HCT116 (cell line): Measurements from ENCODE around the gene GPX7. TPM values are rescaled to one million over a fixed set of nuclear protein-coding genes. Genes with fewer than 3 reads are reported as not detected.

ENCODE experiments used
- ATAC-seq: fragments of 200-7000 bp; cut with Tn5 transposase; 2 replicates; pipeline ENCODE4 v1.9.1; 2020; ENCODE audit warnings: mild to moderate bottlenecking, moderate library complexity
- BruUV-seq: library from RNA; stranded (reverse); fragments of 400-500 nt; replicated peaks from 2 replicates; lab custom pipeline; 2021; lab: Mats Ljungman, UMichigan
- CTCF ChIA-PET: fragments of 300-600 bp; sonication (Branson Sonifier 250); formaldehyde crosslinking; loops from one replicate; lab custom pipeline; 2021; ENCODE audit warnings: antibody characterized with exemption; lab: Charles Lee
- POLR2A ChIA-PET: fragments of 300-600, 350-600 bp; sonication (Branson Sonifier 250); formaldehyde crosslinking; loops from one replicate; lab custom pipeline; 2021; ENCODE audit warnings: antibody characterized with exemption; lab: Charles Lee
- RAD21 ChIA-PET, 2 experiments: fragments of 300-600 bp; sonication (Branson Sonifier 250); formaldehyde crosslinking; loops; one replicate each; lab custom pipeline; 2023; ENCODE audit warnings: low total read pairs in 2 of 2; ENCODE audit not compliant: uncharacterized antibody in 2 of 2, unreplicated experiment in 2 of 2, low non-redundant PET in 1 of 2; lab: Charles Lee
- DNase-seq: peaks from one replicate; pipeline ENCODE4 v3.0.0-alpha.2; 2010; ENCODE audit warnings: low read depth, low spot score
- H2AFZ ChIP-seq: fragments of 200-600 bp; shearing (Covaris generic), sonication (generic); 2 replicates; pipeline ENCODE4 v1.6.1; 2017; ENCODE audit warnings: low read depth, mixed run types, mixed read lengths, antibody characterized with exemption, low read length; ENCODE audit not compliant: poor library complexity, severe bottlenecking
- H3K27ac ChIP-seq: 2 replicates; pipeline ENCODE4 v1.5.1; 2012; ENCODE audit warnings: low read depth, low read length
- H3K27me3 ChIP-seq: fragments of 200-600 bp; sonication (generic); 2 replicates; pipeline ENCODE4 v1.6.1; 2016; ENCODE audit warnings: mixed run types, low read length, mixed read lengths; ENCODE audit not compliant: insufficient read depth
- H3K36me3 ChIP-seq, 2 experiments: fragments of 200-500 bp in 1 of 2; fragments of 200-600 bp in 1 of 2; sonication (Bioruptor generic) in 1 of 2; sonication (generic) in 1 of 2; 2 replicates each; pipeline versions ENCODE4 v1.5.1 to v1.6.1; 2014 to 2016; ENCODE audit warnings: low read length in 2 of 2, inconsistent platforms in 1 of 2, mixed read lengths in 1 of 2, mixed run types in 1 of 2; ENCODE audit not compliant: insufficient read depth in 2 of 2, control insufficient read depth in 1 of 2
- H3K4me1 ChIP-seq, 2 experiments: fragments of 200-600 bp in 1 of 2; sonication (generic) in 1 of 2; 2 replicates each; pipeline versions ENCODE4 v1.5.1 to v1.6.1; 2012 to 2017; ENCODE audit warnings: low read length in 2 of 2, inconsistent platforms in 1 of 2, mild to moderate bottlenecking in 1 of 2, mixed read lengths in 1 of 2, mixed run types in 1 of 2, moderate library complexity in 1 of 2; ENCODE audit not compliant: insufficient read depth in 2 of 2, control insufficient read depth in 1 of 2
- H3K4me2 ChIP-seq: fragments of 200-600 bp; sonication (generic); 2 replicates; pipeline ENCODE4 v1.6.1; 2017; ENCODE audit warnings: mixed run types, low read length, mixed read lengths
- H3K4me3 ChIP-seq, 2 experiments: fragments of 200-600 bp in 1 of 2; sonication (generic) in 1 of 2; replicated peaks in 1 of 2; 2 replicates each; pipeline ENCODE4 v1.5.1; 2011 to 2016; ENCODE audit warnings: low read length in 2 of 2, control low read depth in 1 of 2, low read depth in 1 of 2, mild to moderate bottlenecking in 1 of 2, mixed read lengths in 1 of 2, mixed run types in 1 of 2
- H3K79me2 ChIP-seq: fragments of 200-600 bp; sonication (generic); 2 replicates; pipeline ENCODE4 v1.6.1; 2017; ENCODE audit warnings: mild to moderate bottlenecking, mixed run types, low read length, moderate library complexity, mixed read lengths; ENCODE audit not compliant: insufficient read depth
- H3K9ac ChIP-seq: fragments of 200-600 bp; sonication (generic); 2 replicates; pipeline ENCODE4 v1.6.1; 2016; ENCODE audit warnings: low read length, mixed read lengths
- H3K9me2 ChIP-seq: fragments of 200-600 bp; sonication (generic), shearing (Covaris generic); 2 replicates; pipeline ENCODE4 v1.6.1; 2017; ENCODE audit warnings: mixed run types, mild to moderate bottlenecking, moderate library complexity; ENCODE audit not compliant: insufficient read depth
- H3K9me3 ChIP-seq, 2 experiments: fragments of 200-500 bp in 1 of 2; fragments of 200-600 bp in 1 of 2; sonication (Bioruptor generic) in 1 of 2; sonication (generic) in 1 of 2; 2 replicates each; pipeline ENCODE4 v1.6.1; 2014 to 2017; ENCODE audit warnings: low read length in 2 of 2, mixed read lengths in 2 of 2, inconsistent platforms in 1 of 2, low read depth in 1 of 2, mild to moderate bottlenecking in 1 of 2, mixed run types in 1 of 2, moderate library complexity in 1 of 2; ENCODE audit not compliant: control insufficient read depth in 1 of 2, insufficient read depth in 1 of 2
- H4K20me1 ChIP-seq: fragments of 200-600 bp; sonication (generic), shearing (Covaris generic); 2 replicates; pipeline ENCODE4 v1.6.1; 2017; ENCODE audit warnings: mixed run types, mild to moderate bottlenecking, moderate library complexity; ENCODE audit not compliant: insufficient read depth
- ATF3 ChIP-seq: IDR thresholded peaks from 2 replicates; pipeline ENCODE4 v1.6.1; 2012
- CBX3 ChIP-seq: IDR thresholded peaks from 2 replicates; pipeline ENCODE4 v1.6.1; 2012; ENCODE audit warnings: low read depth
- CEBPB ChIP-seq: IDR thresholded peaks from 2 replicates; pipeline ENCODE4 v1.6.1; 2012; ENCODE audit warnings: low read depth
- CTCF ChIP-seq, 3 experiments: fragments of 200-600 bp in 1 of 3; sonication (generic) in 1 of 3; IDR thresholded peaks in 2 of 3; conservative IDR thresholded peaks in 1 of 3; 2 replicates each; pipeline ENCODE4 v1.5.1; 2012 to 2017; ENCODE audit warnings: low read depth in 2 of 3, low read length in 2 of 3, antibody characterized with exemption in 1 of 3, borderline replicate concordance in 1 of 3, control low read depth in 1 of 3, mild to moderate bottlenecking in 1 of 3, mixed read lengths in 1 of 3, mixed run types in 1 of 3, moderate library complexity in 1 of 3; ENCODE audit not compliant: insufficient read depth in 1 of 3
- EGR1 ChIP-seq: IDR thresholded peaks from 2 replicates; pipeline ENCODE4 v1.6.1; 2012; ENCODE audit warnings: low read depth
- EZH2 ChIP-seq: fragments of 200-600 bp; sonication (generic); IDR thresholded peaks from 2 replicates; pipeline ENCODE4 v1.6.1; 2017; ENCODE audit warnings: antibody characterized with exemption, mixed run types
- EZH2phosphoT487 ChIP-seq: fragments of 200-600 bp; IDR thresholded peaks from 2 replicates; pipeline ENCODE4 v1.6.1; 2018; ENCODE audit warnings: antibody characterized with exemption, borderline replicate concordance
- JUND ChIP-seq: IDR thresholded peaks from 2 replicates; pipeline ENCODE4 v1.6.1; 2012
- MAX ChIP-seq: IDR thresholded peaks from 2 replicates; pipeline ENCODE4 v1.6.1; 2012
- POLR2A ChIP-seq: IDR thresholded peaks from 2 replicates; pipeline ENCODE4 v1.7.0; 2011; ENCODE audit warnings: borderline replicate concordance; ENCODE audit not compliant: insufficient read depth, insufficient read length; ENCODE audit errors: extremely low read depth
- POLR2AphosphoS5 ChIP-seq: IDR thresholded peaks from 2 replicates; pipeline ENCODE4 v1.6.1; 2011; ENCODE audit warnings: mild to moderate bottlenecking, low read depth, low read length, moderate library complexity
- RAD21 ChIP-seq: IDR thresholded peaks from 2 replicates; pipeline ENCODE4 v1.6.1; 2012; ENCODE audit warnings: low read depth, mild to moderate bottlenecking
- REST ChIP-seq: IDR thresholded peaks from 2 replicates; pipeline ENCODE4 v1.6.1; 2012; ENCODE audit warnings: low read depth
- SIN3A ChIP-seq: IDR thresholded peaks from 2 replicates; pipeline ENCODE4 v1.6.1; 2012; ENCODE audit warnings: low read depth
- SRF ChIP-seq: IDR thresholded peaks from 2 replicates; pipeline ENCODE4 v1.6.1; 2012; ENCODE audit warnings: low read depth
- TCF7L2 ChIP-seq: IDR thresholded peaks from 2 replicates; pipeline ENCODE4 v1.7.0; 2011; ENCODE audit warnings: borderline replicate concordance, inconsistent platforms; ENCODE audit not compliant: insufficient read depth, insufficient read length; ENCODE audit errors: extremely low read depth
- YY1 ChIP-seq: IDR thresholded peaks from 2 replicates; pipeline ENCODE4 v1.6.1; 2011; ENCODE audit warnings: low read length, low read depth, moderate library complexity, mild to moderate bottlenecking; ENCODE audit not compliant: insufficient replicate concordance; ENCODE audit errors: extremely low read depth
- ZFX ChIP-seq: fragments of 450-650 bp; IDR thresholded peaks from 2 replicates; pipeline ENCODE4 v1.6.1; 2017
- ZNF274 ChIP-seq: fragments of 200-500 bp; sonication (Bioruptor generic); IDR thresholded peaks from 2 replicates; pipeline ENCODE4 v1.6.1; 2014; ENCODE audit warnings: mild to moderate bottlenecking, low read depth, low read length, inconsistent platforms
- intact Hi-C: fragments of 100-400 bp; cut with micrococcal nuclease; formaldehyde crosslinking; loops from 2 replicates; pipeline ENCODE4 v1.10.0; 2022
- total RNA-seq: library from RNA; stranded (reverse); gene quantifications from one replicate; pipeline ENCODE4 v1.2.1, GENCODE V29; 2021; ENCODE audit not compliant: unreplicated experiment

Gene GPX7
- total RNA-seq, 1 experiment from 2014 or later = not detected

- Histone ChIP-seq H3K4me3 (no peak overlapping the region), H3K79me2 (no peaks in the 10 kb centered on the region), H3K9me2 (no peaks in the 10 kb centered on the region), H3K4me1 (no peaks in the 10 kb centered on the region), H3K27me3 (no peaks in the 10 kb centered on the region), H2AFZ (no peak overlapping the region), H3K9ac (no peak overlapping the region), H3K4me2 (no peak overlapping the region), H3K27ac (no peak overlapping the region), H3K9me3 (no peaks in the 10 kb centered on the region), H4K20me1 (no peaks in the 10 kb centered on the region), H3K36me3 (no peaks in the 10 kb centered on the region)
- RAD21 ChIA-PET = no interaction called here
- POLR2A ChIA-PET = no interaction called here
- no peak for ATAC-seq
- intact Hi-C loops = no loop called here
- no TSS peak for BruUV-seq
- DNase-seq = no peak
- TF ChIP-seq MAX (no peak), YY1 (no peak), EGR1 (no peak), CTCF (IDR thresholded peaks at IDR 0.05 in 2 of 3, conservative IDR thresholded peaks at IDR 0.05 in 1 of 3; ENCODE audit: borderline replicate concordance in 1 of 3, insufficient read depth in 1 of 3, low read depth in 2 of 3, low read length in 2 of 3) (no peak), ZNF274 (no peak), EZH2phosphoT487 (no peak), ATF3 (no peak), TCF7L2 (no peak), POLR2AphosphoS5 (no peak), RAD21 (no peak), EZH2 (no peak), SIN3A (no peak), CBX3 (no peak), ZFX (no peak), SRF (no peak), POLR2A (no peak), JUND (no peak), REST (no peak), CEBPB (no peak)
- CTCF ChIA-PET = no interaction called here
Observed at GRCh38 chr1:52629667-52630066, 27.5 kb downstream of the GPX7 start.
